ENCODE data around the gene ZFP1.

DNA sequence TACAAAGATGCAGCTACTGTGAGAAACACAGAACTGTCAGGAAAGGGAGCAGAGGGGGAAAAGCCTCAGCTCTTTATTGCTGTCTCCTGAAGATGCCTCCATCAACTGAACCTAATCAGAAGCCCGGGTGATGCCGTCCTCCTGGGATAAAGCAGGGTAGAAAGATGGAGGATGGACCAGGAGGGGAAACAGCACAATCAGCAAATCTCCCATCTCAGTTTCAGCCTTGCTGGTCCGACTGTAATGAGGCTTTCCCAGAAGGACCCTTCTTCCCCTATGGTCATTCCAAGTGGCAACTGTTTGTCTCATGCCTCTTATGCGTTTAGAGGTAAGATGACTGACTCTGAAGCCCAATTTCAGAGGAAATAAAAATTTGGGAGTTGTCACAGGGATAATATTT is 24.3 kb downstream of the ZFP1 start:
- TF ChIP-seq CTCF (conservative IDR thresholded peaks at IDR 0.05; ENCODE audit: low read length) (no peak), EZH2phosphoT487 (IDR thresholded peaks at IDR 0.05; ENCODE audit: borderline replicate concordance, low read depth, low read length) (no peak)
